Smooth muscle cell (in vitro differentiated cells): ENCODE data around the gene MOGAT3. TPM values are rescaled to one million over a fixed set of nuclear protein-coding genes. Genes with fewer than 3 reads are reported as not detected.
"Not testable (repeated sequence)": the region's sequence is repeated elsewhere in the genome, so short reads cannot be mapped to it uniquely, and the experiment has no call there.

Experiments
- DNase-seq: peaks from one replicate; lab custom pipeline; 2025; ENCODE audit not compliant: unreplicated experiment; lab: John Stamatoyannopoulos, UW
- H2AFZ ChIP-seq: fragments of 200-600 bp; sonication (generic); 2 replicates; pipeline ENCODE4 v1.6.0; 2016; ENCODE audit warnings: antibody characterized with exemption, low read depth, mild to moderate bottlenecking
- H3F3A ChIP-seq: fragments of 200-600 bp; sonication (generic); 2 replicates; pipeline ENCODE4 v1.6.0; 2017; ENCODE audit warnings: antibody characterized with exemption, low read depth
- H3K27ac ChIP-seq: fragments of 200-600 bp; sonication (generic); 2 replicates; pipeline ENCODE4 v1.5.1; 2016; ENCODE audit warnings: low read depth, mild to moderate bottlenecking
- H3K27me3 ChIP-seq: fragments of 200-600 bp; sonication (generic); 2 replicates; pipeline ENCODE4 v1.6.1; 2016; ENCODE audit warnings: low read depth, mild to moderate bottlenecking
- H3K36me3 ChIP-seq: fragments of 200-600 bp; sonication (generic); 2 replicates; pipeline ENCODE4 v1.5.1; 2016; ENCODE audit warnings: low read depth
- H3K4me1 ChIP-seq: fragments of 200-600 bp; sonication (generic); 2 replicates; pipeline ENCODE4 v1.5.1; 2016; ENCODE audit warnings: low read depth
- H3K4me2 ChIP-seq: fragments of 200-600 bp; sonication (generic); 2 replicates; pipeline ENCODE4 v1.6.0; 2016; ENCODE audit warnings: mild to moderate bottlenecking
- H3K4me3 ChIP-seq: fragments of 200-600 bp; sonication (generic); 2 replicates; pipeline ENCODE4 v1.5.1; 2016; ENCODE audit warnings: mild to moderate bottlenecking
- H3K79me2 ChIP-seq: fragments of 200-600 bp; sonication (generic); 2 replicates; pipeline ENCODE4 v1.6.0; 2016; ENCODE audit warnings: low read depth, mild to moderate bottlenecking
- H3K9ac ChIP-seq: fragments of 200-600 bp; sonication (generic); 2 replicates; pipeline ENCODE4 v1.6.0; 2016; ENCODE audit warnings: low read depth
- H3K9me3 ChIP-seq: fragments of 200-600 bp; sonication (generic); replicated peaks from 2 replicates; pipeline ENCODE4 v1.5.1; 2016; ENCODE audit warnings: low read depth
- H4K20me1 ChIP-seq: fragments of 200-600 bp; sonication (generic); 2 replicates; pipeline ENCODE4 v1.6.0; 2016; ENCODE audit warnings: low read depth
- CTCF ChIP-seq: fragments of 200-600 bp; sonication (generic); IDR thresholded peaks from 2 replicates; pipeline ENCODE4 v1.5.1; 2017; ENCODE audit warnings: borderline replicate concordance, mild to moderate bottlenecking, antibody characterized with exemption; ENCODE audit not compliant: insufficient read depth, poor library complexity, severe bottlenecking
- WGBS: methylation state at CpG from one replicate; pipeline ENCODE4 v1.1.7; 2016; ENCODE audit warnings: low lambda C conversion rate; 5-methylcytosine and 5-hydroxymethylcytosine counted together
- polyA plus RNA-seq: library from polyadenylated mRNA; unstranded; fragments of >200 nt; fragmentation: Nextera tagmentation; extraction: Ambion mirVana; gene quantifications from 2 replicates; pipeline ENCODE4 v1.2.1, GENCODE V29; 2016
- total RNA-seq: library from RNA; depleted of rRNA; stranded (reverse); fragments of >200 nt; gene quantifications from 2 replicates; pipeline ENCODE4 v1.2.3, GENCODE V29; 2014

The MOGAT3 gene
- total and polyA plus RNA-seq, 2 experiments from 2014 or later = not detected

- no peak overlapping the region for H3K9ac ChIP-seq
- H3K4me2 ChIP-seq = peak overlapping the region; percentile 68
These were observed 1.1 kb upstream of the MOGAT3 start for GRCh38 chr7:101201695-101202602.

GRCh38 chr7:101200504-101200861 is 353 bp downstream of the MOGAT3 start:
- 83% methylated on average over 2 of the region's 2 CpGs for WGBS
- Histone ChIP-seq H3K9ac (no peak overlapping the region), H3F3A (no peaks in the 10 kb centered on the region), H3K36me3 (no peaks in the 10 kb centered on the region), H3K4me2 (no peak overlapping the region), H4K20me1 (no peaks in the 10 kb centered on the region), H3K4me3 (peak overlapping the region; percentile 8), H3K27me3 (peaks cover 43% of the 10 kb centered on the region), H3K9me3 (no peaks in the 10 kb centered on the region), H3K27ac (no peak overlapping the region), H3K4me1 (no peaks in the 10 kb centered on the region), H2AFZ (no peak overlapping the region), H3K79me2 (no peaks in the 10 kb centered on the region)
- no peak for TF ChIP-seq CTCF
- no peak for DNase-seq

More at GRCh38 chr7:101201695-101202602, 1.1 kb upstream of the MOGAT3 start:
- Histone ChIP-seq H3K79me2 (no peaks in the 10 kb centered on the region), H3K4me1 (no peaks in the 10 kb centered on the region), H3K4me3 (peak overlapping the region; percentile 21), H3K27me3 (peaks cover 43% of the 10 kb centered on the region), H3K9me3 (no peaks in the 10 kb centered on the region), H4K20me1 (no peaks in the 10 kb centered on the region), H3K36me3 (no peaks in the 10 kb centered on the region), H3F3A (no peaks in the 10 kb centered on the region), H2AFZ (no peak overlapping the region), H3K27ac (no peak overlapping the region)
- TF ChIP-seq CTCF = no peak
- 20% methylated on average over 50 of the region's 75 CpGs for WGBS
- DNase-seq = no peak

GRCh38 chr7:101199522-101199921 is 1.3 kb downstream of the MOGAT3 start:
- H3K27ac ChIP-seq, H2AFZ ChIP-seq, H4K20me1 ChIP-seq, H3K36me3 ChIP-seq, H3K4me1 ChIP-seq, DNase-seq, H3K4me3 ChIP-seq, H3K4me2 ChIP-seq, H3K79me2 ChIP-seq, H3F3A ChIP-seq, H3K9me3 ChIP-seq, H3K9ac ChIP-seq: not testable (repeated sequence)
- 88% methylated on average over 10 of the region's 10 CpGs for WGBS
- H3K27me3 ChIP-seq = peaks cover 43% of the 10 kb centered on the region

GRCh38 chr7:101198476-101198875 is 2.4 kb downstream of the MOGAT3 start:
- H3K4me2 ChIP-seq = no peak overlapping the region

More at GRCh38 chr7:101198476-101198875, 2.4 kb downstream of the MOGAT3 start:
- Histone ChIP-seq H3K9ac (no peak overlapping the region), H3K79me2 (no peaks in the 10 kb centered on the region), H2AFZ (no peak overlapping the region), H3F3A (no peaks in the 10 kb centered on the region), H3K27ac (no peak overlapping the region), H4K20me1 (no peaks in the 10 kb centered on the region), H3K9me3 (no peaks in the 10 kb centered on the region), H3K36me3 (no peaks in the 10 kb centered on the region), H3K4me3 (no peak overlapping the region), H3K4me1 (no peaks in the 10 kb centered on the region), H3K27me3 (peaks cover 37% of the 10 kb centered on the region)
- TF ChIP-seq CTCF = no peak
- WGBS = 90% methylated on average over 14 of the region's 14 CpGs
- DNase-seq = no peak
